KMS-11 (cell line): ENCODE data around the gene GPR141.
"Not testable (repeated sequence)": the region's sequence is repeated elsewhere in the genome, so short reads cannot be mapped to it uniquely, and the experiment has no call there.

Experiments
- H2AFZ ChIP-seq: fragments of 200-600 bp; sonication (generic); 2 replicates; pipeline ENCODE4 v1.6.1; 2016; ENCODE audit warnings: antibody characterized with exemption, mixed run types, low read depth
- H3K27ac ChIP-seq: fragments of 200-600 bp; sonication (generic); 2 replicates; pipeline ENCODE4 v1.6.1; 2016; ENCODE audit warnings: mild to moderate bottlenecking, mixed run types
- H3K27me3 ChIP-seq: fragments of 200-600 bp; sonication (generic); 2 replicates; pipeline ENCODE4 v1.6.1; 2017; ENCODE audit warnings: mild to moderate bottlenecking, low read depth, mixed run types, moderate library complexity; ENCODE audit not compliant: insufficient read depth
- H3K36me3 ChIP-seq: fragments of 200-600 bp; sonication (generic); 2 replicates; pipeline ENCODE4 v1.6.1; 2017; ENCODE audit warnings: mild to moderate bottlenecking, mixed run types; ENCODE audit not compliant: insufficient read depth
- H3K4me1 ChIP-seq: fragments of 200-600 bp; sonication (generic); 2 replicates; pipeline ENCODE4 v1.6.1; 2016; ENCODE audit warnings: mild to moderate bottlenecking, low read depth, mixed run types; ENCODE audit not compliant: poor library complexity, severe bottlenecking
- H3K4me2 ChIP-seq: fragments of 200-600 bp; sonication (generic); 2 replicates; pipeline ENCODE4 v1.7.0; 2016; ENCODE audit warnings: mild to moderate bottlenecking, mixed run types
- H3K4me3 ChIP-seq: fragments of 200-600 bp; sonication (generic); IDR thresholded peaks from 2 replicates; pipeline ENCODE4 v1.6.1; 2017; ENCODE audit warnings: low read depth, low read length, mixed read lengths; ENCODE audit not compliant: insufficient read depth
- H3K79me2 ChIP-seq: fragments of 200-600 bp; sonication (generic); 2 replicates; pipeline ENCODE4 v1.6.1; 2016; ENCODE audit warnings: low read depth, mixed run types; ENCODE audit not compliant: insufficient read depth
- H3K9ac ChIP-seq: fragments of 200-600 bp; sonication (generic); 2 replicates; pipeline ENCODE4 v1.6.1; 2016; ENCODE audit warnings: mild to moderate bottlenecking, mixed run types
- H4K20me1 ChIP-seq: fragments of 200-600 bp; sonication (generic); 2 replicates; pipeline ENCODE4 v1.6.1; 2016; ENCODE audit warnings: mild to moderate bottlenecking, mixed run types; ENCODE audit not compliant: insufficient read depth
- TF ChIP-seq, protein P1 (sequence below): fragments of 200-600 bp; sonication (generic); conservative IDR thresholded peaks from 2 replicates; pipeline ENCODE4 v1.6.1; 2017; ENCODE audit warnings: low read depth, mild to moderate bottlenecking, antibody characterized with exemption, low read length, moderate library complexity, mixed read lengths

GPR141 gene

DNA sequence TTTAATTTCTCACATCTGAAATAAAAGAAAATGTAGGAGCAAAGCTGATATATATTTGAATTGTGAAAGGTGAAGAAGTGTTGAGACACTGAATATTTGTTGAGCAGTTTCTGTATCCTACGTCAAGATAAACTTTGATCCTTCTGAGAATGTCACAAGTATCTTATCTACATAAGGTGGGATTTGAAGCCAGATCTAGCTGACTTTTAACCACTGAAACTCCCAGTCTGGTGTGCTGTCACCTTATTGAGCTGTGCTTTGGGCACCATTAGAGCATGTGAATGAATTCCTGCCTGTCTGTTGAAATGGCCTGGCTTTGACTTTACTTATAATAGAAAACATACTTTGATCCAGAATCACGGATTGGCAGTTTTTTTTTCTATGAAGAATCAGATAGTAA, 15.2 kb downstream of the GPR141 start:
- H2AFZ ChIP-seq = no peak overlapping the region
- H3K9ac ChIP-seq = no peak overlapping the region
- H4K20me1 ChIP-seq = no peaks in the 10 kb centered on the region
- H3K4me1 ChIP-seq = no peaks in the 10 kb centered on the region
- H3K4me2 ChIP-seq = no peak overlapping the region
- H3K27me3 ChIP-seq = no peaks in the 10 kb centered on the region
- TF ChIP-seq, protein P1, sequence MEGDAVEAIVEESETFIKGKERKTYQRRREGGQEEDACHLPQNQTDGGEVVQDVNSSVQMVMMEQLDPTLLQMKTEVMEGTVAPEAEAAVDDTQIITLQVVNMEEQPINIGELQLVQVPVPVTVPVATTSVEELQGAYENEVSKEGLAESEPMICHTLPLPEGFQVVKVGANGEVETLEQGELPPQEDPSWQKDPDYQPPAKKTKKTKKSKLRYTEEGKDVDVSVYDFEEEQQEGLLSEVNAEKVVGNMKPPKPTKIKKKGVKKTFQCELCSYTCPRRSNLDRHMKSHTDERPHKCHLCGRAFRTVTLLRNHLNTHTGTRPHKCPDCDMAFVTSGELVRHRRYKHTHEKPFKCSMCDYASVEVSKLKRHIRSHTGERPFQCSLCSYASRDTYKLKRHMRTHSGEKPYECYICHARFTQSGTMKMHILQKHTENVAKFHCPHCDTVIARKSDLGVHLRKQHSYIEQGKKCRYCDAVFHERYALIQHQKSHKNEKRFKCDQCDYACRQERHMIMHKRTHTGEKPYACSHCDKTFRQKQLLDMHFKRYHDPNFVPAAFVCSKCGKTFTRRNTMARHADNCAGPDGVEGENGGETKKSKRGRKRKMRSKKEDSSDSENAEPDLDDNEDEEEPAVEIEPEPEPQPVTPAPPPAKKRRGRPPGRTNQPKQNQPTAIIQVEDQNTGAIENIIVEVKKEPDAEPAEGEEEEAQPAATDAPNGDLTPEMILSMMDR = no peak
- no peaks in the 10 kb centered on the region for H3K36me3 ChIP-seq
- H3K4me3 ChIP-seq = no peak overlapping the region
- H3K79me2 ChIP-seq = no peaks in the 10 kb centered on the region
- H3K27ac ChIP-seq = no peak overlapping the region

DNA sequence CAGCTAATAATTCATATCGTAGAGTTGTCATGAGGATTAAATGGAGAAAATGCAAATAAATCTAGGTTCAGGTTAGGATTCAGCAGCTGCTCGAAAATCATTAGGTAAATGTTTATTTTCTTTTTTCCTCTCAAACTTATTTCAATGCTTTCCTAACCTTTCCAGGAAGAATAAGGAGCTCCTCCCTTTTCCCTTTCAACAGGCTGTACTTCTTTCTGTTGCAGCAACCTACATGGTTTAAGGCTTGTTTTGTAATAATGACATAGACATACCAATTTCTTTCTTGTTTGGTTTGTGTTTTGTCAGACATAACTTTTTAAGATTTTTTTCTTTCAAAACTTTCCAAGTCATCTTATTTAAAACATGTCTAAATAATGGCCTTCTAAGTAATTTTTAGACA, 18.2 kb downstream of the GPR141 start:
- Histone ChIP-seq H4K20me1 (no peaks in the 10 kb centered on the region), H2AFZ (no peak overlapping the region), H3K4me3 (no peak overlapping the region), H3K4me2 (no peak overlapping the region), H3K27ac (no peak overlapping the region), H3K9ac (no peak overlapping the region), H3K79me2 (no peaks in the 10 kb centered on the region), H3K36me3 (no peaks in the 10 kb centered on the region), H3K4me1 (no peaks in the 10 kb centered on the region), H3K27me3 (no peaks in the 10 kb centered on the region)
- TF ChIP-seq, protein P1 = no peak

DNA sequence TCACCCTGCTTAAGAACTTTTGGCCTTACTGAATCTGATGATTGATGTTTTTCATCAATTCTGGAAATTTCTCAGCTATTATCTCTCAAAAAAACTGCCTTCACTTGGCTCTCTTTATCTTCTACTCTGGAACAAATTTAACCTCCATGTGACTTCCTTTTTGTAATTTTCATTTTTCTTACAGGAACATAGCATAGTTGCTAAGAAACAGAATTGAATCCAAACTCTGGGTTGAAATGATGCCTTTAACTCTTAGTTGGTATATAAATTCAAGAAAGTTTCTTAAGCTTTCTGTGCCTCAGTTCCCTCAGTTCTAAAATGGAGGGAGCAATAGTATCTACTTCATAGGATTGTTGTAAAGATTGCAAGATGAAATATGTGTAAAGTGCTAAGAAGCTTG, 19.8 kb downstream of the GPR141 start:
- Histone ChIP-seq H3K9ac (no peak overlapping the region), H3K4me1 (no peaks in the 10 kb centered on the region), H3K4me3 (no peak overlapping the region), H3K27ac (no peak overlapping the region), H3K79me2 (no peaks in the 10 kb centered on the region), H4K20me1 (no peaks in the 10 kb centered on the region), H3K4me2 (no peak overlapping the region), H3K36me3 (no peaks in the 10 kb centered on the region), H2AFZ (no peak overlapping the region), H3K27me3 (no peaks in the 10 kb centered on the region)
- TF ChIP-seq, protein P1 = no peak

DNA sequence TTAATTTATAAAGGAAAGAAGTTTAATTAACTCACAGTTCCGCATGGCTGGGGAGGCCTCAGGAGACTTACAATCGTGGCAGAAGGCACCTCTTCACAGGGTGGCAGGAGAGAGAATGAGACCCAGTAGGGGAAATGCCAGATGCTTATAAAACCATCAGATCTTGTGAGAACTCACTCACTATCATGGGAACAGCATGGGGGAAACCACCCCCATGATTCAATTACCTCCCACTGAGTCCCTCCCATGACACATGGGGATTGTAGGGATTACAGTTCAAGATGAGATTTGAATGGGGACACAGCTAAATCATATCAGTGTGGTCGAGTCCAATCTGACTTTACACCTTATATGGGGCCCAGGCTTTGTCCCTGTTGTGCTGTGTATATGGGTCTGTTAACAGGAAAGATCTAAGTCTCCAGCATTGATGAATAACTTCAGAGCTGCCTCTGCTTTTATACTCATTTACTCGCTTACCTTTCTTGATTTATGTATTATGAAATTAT, 20.8 kb downstream of the GPR141 start:
- H3K27ac ChIP-seq, H3K4me1 ChIP-seq, H3K27me3 ChIP-seq, H3K9ac ChIP-seq, H4K20me1 ChIP-seq, H3K4me3 ChIP-seq, H3K36me3 ChIP-seq, H2AFZ ChIP-seq, H3K4me2 ChIP-seq, H3K79me2 ChIP-seq: not testable (repeated sequence)

DNA sequence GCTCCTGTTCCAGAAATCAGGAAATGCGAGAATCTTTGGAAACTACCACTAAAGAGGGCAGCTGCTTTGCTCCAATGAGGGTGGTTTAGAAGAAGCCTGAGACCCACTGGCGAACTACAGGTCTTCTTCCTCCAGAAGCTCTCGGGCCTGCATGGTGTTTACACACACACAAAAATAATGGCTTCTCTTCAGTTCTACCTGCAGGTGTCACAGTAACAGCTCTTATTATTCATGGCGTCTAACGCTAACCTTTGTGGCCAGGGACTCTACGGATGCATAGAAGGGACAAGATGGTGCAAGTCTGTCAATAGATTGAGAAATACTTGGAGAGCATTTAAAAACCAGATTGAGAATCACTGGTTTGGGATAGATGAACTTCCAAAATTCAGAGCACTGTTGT, 22.4 kb downstream of the GPR141 start:
- H3K36me3 ChIP-seq = no peaks in the 10 kb centered on the region
- H3K9ac ChIP-seq = no peak overlapping the region
- no peaks in the 10 kb centered on the region for H4K20me1 ChIP-seq
- H3K4me2 ChIP-seq = no peak overlapping the region
- H3K4me3 ChIP-seq = no peak overlapping the region
- no peaks in the 10 kb centered on the region for H3K27me3 ChIP-seq
- no peaks in the 10 kb centered on the region for H3K79me2 ChIP-seq
- no peak overlapping the region for H3K27ac ChIP-seq
- no peaks in the 10 kb centered on the region for H3K4me1 ChIP-seq
- no peak overlapping the region for H2AFZ ChIP-seq
- TF ChIP-seq, protein P1 = no peak
